ENCODE results near the gene ARMS2.

DNA sequence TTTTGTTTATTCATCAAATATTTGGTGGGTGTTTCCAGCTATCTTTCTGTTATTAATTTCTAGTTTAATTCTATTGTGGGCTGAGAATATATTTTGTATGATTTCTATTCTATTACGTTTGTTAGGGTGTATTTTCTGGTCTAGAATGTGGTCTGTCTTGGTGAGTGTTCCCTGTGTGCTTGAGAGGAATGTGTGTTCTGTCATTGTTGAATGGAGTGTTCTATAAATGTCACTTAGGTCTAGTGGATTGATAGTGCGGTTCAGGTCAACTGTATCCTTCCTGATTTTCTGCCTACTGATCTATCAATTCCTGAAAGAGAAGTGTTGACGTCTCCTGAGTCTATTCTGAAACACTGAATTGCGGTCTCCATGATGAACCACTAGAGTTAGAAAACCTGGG lies 15.4 kb downstream of the ARMS2 start:
- TF ChIP-seq, protein P1, sequence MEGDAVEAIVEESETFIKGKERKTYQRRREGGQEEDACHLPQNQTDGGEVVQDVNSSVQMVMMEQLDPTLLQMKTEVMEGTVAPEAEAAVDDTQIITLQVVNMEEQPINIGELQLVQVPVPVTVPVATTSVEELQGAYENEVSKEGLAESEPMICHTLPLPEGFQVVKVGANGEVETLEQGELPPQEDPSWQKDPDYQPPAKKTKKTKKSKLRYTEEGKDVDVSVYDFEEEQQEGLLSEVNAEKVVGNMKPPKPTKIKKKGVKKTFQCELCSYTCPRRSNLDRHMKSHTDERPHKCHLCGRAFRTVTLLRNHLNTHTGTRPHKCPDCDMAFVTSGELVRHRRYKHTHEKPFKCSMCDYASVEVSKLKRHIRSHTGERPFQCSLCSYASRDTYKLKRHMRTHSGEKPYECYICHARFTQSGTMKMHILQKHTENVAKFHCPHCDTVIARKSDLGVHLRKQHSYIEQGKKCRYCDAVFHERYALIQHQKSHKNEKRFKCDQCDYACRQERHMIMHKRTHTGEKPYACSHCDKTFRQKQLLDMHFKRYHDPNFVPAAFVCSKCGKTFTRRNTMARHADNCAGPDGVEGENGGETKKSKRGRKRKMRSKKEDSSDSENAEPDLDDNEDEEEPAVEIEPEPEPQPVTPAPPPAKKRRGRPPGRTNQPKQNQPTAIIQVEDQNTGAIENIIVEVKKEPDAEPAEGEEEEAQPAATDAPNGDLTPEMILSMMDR (IDR thresholded peaks at IDR 0.05; ENCODE audit: low read depth, low read length) = no peak
- TF ChIP-seq EZH2phosphoT487 (IDR thresholded peaks at IDR 0.05; ENCODE audit: low read depth) = no peak

Measured in OCI-LY3 (cell line).